C4-2B (cell line): ENCODE results near the gene RNF17.

Source experiments
- CTCF ChIP-seq: fragments of 450-650 bp; conservative IDR thresholded peaks from 2 replicates; pipeline ENCODE4 v1.5.1; 2017; ENCODE audit warnings: mild to moderate bottlenecking
- ZFX ChIP-seq: fragments of 450-650 bp; IDR thresholded peaks from 2 replicates; pipeline ENCODE4 v1.6.1; 2017

GRCh38 chr13:24742294-24742693 is 21.7 kb upstream of the RNF17 start:
- TF ChIP-seq CTCF, result no peak
- no peak for TF ChIP-seq ZFX
